Measurements from ENCODE around the gene SEC61A2.
"Not testable (repeated sequence)": the region's sequence is repeated elsewhere in the genome, so short reads cannot be mapped to it uniquely, and the experiment has no call there.

SEC61A2 gene

GRCh38 chr10:12160664-12161063, 31.2 kb downstream of the SEC61A2 start:
- DNase-seq (ENCODE audit: low spot score) = no peak

GRCh38 chr10:12162927-12163326, 33.5 kb downstream of the SEC61A2 start:
- no peak for DNase-seq (ENCODE audit: low spot score)

GRCh38 chr10:12164085-12164484, 34.6 kb downstream of the SEC61A2 start:
- no peak for DNase-seq (ENCODE audit: low spot score)

GRCh38 chr10:12165036-12165435, 35.6 kb downstream of the SEC61A2 start:
- no peak for DNase-seq (ENCODE audit: low spot score)

GRCh38 chr10:12165999-12166775, 36.7 kb downstream of the SEC61A2 start:
- DNase-seq (ENCODE audit: low spot score) = no peak

- DNase-seq (ENCODE audit: low spot score) = not testable (repeated sequence)
Observed at GRCh38 chr10:12171512-12171911, 42.0 kb downstream of the SEC61A2 start.

GRCh38 chr10:12177642-12178041, 48.2 kb downstream of the SEC61A2 start:
- no peak for DNase-seq (ENCODE audit: low spot score)

- no peak for DNase-seq (ENCODE audit: low spot score)
Observed at GRCh38 chr10:12179606-12180170, 50.2 kb downstream of the SEC61A2 start.

- no peak for DNase-seq (ENCODE audit: low spot score)
Observed at GRCh38 chr10:12180221-12180974, 50.9 kb downstream of the SEC61A2 start.

- peak; percentile 87 for DNase-seq (ENCODE audit: low spot score)
Observed at GRCh38 chr10:12181065-12181775, 51.7 kb downstream of the SEC61A2 start.

- DNase-seq (ENCODE audit: low spot score) = no peak
Observed at GRCh38 chr10:12184165-12184564, 54.7 kb downstream of the SEC61A2 start.

- no peak for DNase-seq (ENCODE audit: low spot score)
Observed at GRCh38 chr10:12186323-12186722, 56.8 kb downstream of the SEC61A2 start.

GRCh38 chr10:12187321-12187905, 57.9 kb downstream of the SEC61A2 start:
- DNase-seq (ENCODE audit: low spot score) = no peak

GRCh38 chr10:12188656-12189055, 59.2 kb downstream of the SEC61A2 start:
- DNase-seq (ENCODE audit: low spot score) = no peak

- DNase-seq (ENCODE audit: low spot score) = no peak
Observed at GRCh38 chr10:12189426-12189825, 59.9 kb downstream of the SEC61A2 start.

- DNase-seq (ENCODE audit: low spot score) = no peak
Observed at GRCh38 chr10:12191715-12192114, 62.2 kb downstream of the SEC61A2 start.

GRCh38 chr10:12193193-12193592, 63.7 kb downstream of the SEC61A2 start:
- DNase-seq (ENCODE audit: low spot score) = no peak

GRCh38 chr10:12194752-12195271, 65.3 kb downstream of the SEC61A2 start:
- DNase-seq (ENCODE audit: low spot score) = no peak

GRCh38 chr10:12195281-12195602, 65.8 kb downstream of the SEC61A2 start:
- no peak for DNase-seq (ENCODE audit: low spot score)

- DNase-seq (ENCODE audit: low spot score) = peak; percentile 81
Observed at GRCh38 chr10:12195603-12196506, 66.4 kb downstream of the SEC61A2 start, which contains the start of the genes CDC123 and NUDT5. CDC123 (plus strand) TSS chr10:12196188; CDS start chr10:12196246, 58 bp downstream. NUDT5 (minus strand) TSS chr10:12195891; CDS start chr10:12186291, 9,600 bp downstream.

Data from CD4-positive, alpha-beta T cell treated with Interleukin-15 for 4 hours (primary cell).